Rectal smooth muscle tissue (tissue), 1 donor: Measurements from ENCODE around the gene CILP2.

Experiments
- H3K27ac ChIP-seq: one replicate; pipeline ENCODE4 v1.7.0; 2013; ENCODE audit warnings: low read depth, low read length, inconsistent platforms
- H3K27me3 ChIP-seq: one replicate; pipeline ENCODE4 v1.7.0; 2013; ENCODE audit warnings: low read length; ENCODE audit not compliant: control insufficient read depth, insufficient read depth
- H3K36me3 ChIP-seq: one replicate; pipeline ENCODE4 v1.7.0; 2013; ENCODE audit warnings: low read length; ENCODE audit not compliant: control insufficient read depth, insufficient read depth
- H3K4me1 ChIP-seq: one replicate; pipeline ENCODE4 v1.7.0; 2013; ENCODE audit warnings: low read length; ENCODE audit not compliant: control insufficient read depth, insufficient read depth
- H3K4me3 ChIP-seq: one replicate; pipeline ENCODE4 v1.7.0; 2013; ENCODE audit warnings: low read length
- H3K9ac ChIP-seq: one replicate; pipeline ENCODE4 v1.7.0; 2013; ENCODE audit warnings: low read length

The CILP2 gene

GRCh38 chr19:19537075-19538048, 703 bp upstream of the CILP2 start:
- Histone ChIP-seq H3K4me1 (peaks cover 4% of the 10 kb centered on the region), H3K4me3 (no peak overlapping the region)

GRCh38 chr19:19538785-19539166, 711 bp downstream of the CILP2 start:
- Histone ChIP-seq H3K36me3 (no peaks in the 10 kb centered on the region), H3K27ac (no peak overlapping the region), H3K9ac (no peak overlapping the region), H3K4me3 (peak overlapping the region; percentile 43), H3K4me1 (peaks cover 2% of the 10 kb centered on the region), H3K27me3 (peaks cover 34% of the 10 kb centered on the region)

More at GRCh38 chr19:19537075-19538048, 703 bp upstream of the CILP2 start:
- Histone ChIP-seq H3K36me3 (no peaks in the 10 kb centered on the region), H3K27me3 (peaks cover 28% of the 10 kb centered on the region), H3K27ac (no peak overlapping the region), H3K9ac (no peak overlapping the region)

- Histone ChIP-seq H3K27ac (no peak overlapping the region), H3K4me3 (no peak overlapping the region), H3K4me1 (peaks cover 2% of the 10 kb centered on the region), H3K9ac (no peak overlapping the region), H3K27me3 (peaks cover 34% of the 10 kb centered on the region), H3K36me3 (no peaks in the 10 kb centered on the region)
These were observed 1.6 kb downstream of the CILP2 start for GRCh38 chr19:19539698-19540063.

- Histone ChIP-seq H3K27me3 (peaks cover 34% of the 10 kb centered on the region), H3K4me3 (no peak overlapping the region), H3K36me3 (no peaks in the 10 kb centered on the region), H3K27ac (no peak overlapping the region), H3K9ac (no peak overlapping the region), H3K4me1 (peaks cover 2% of the 10 kb centered on the region)
These were observed 2.1 kb downstream of the CILP2 start for GRCh38 chr19:19540064-19540714.

GRCh38 chr19:19540715-19541515, 2.9 kb downstream of the CILP2 start:
- Histone ChIP-seq H3K36me3 (no peaks in the 10 kb centered on the region), H3K9ac (no peak overlapping the region), H3K4me3 (peak overlapping the region; percentile 36), H3K27me3 (peaks cover 34% of the 10 kb centered on the region), H3K4me1 (peaks cover 2% of the 10 kb centered on the region), H3K27ac (no peak overlapping the region)

- Histone ChIP-seq H3K4me1 (peaks cover 2% of the 10 kb centered on the region), H3K9ac (no peak overlapping the region), H3K4me3 (peak overlapping the region; percentile 36), H3K27ac (no peak overlapping the region), H3K27me3 (peaks cover 34% of the 10 kb centered on the region), H3K36me3 (no peaks in the 10 kb centered on the region)
These were observed 3.6 kb downstream of the CILP2 start for GRCh38 chr19:19541616-19542015.

- Histone ChIP-seq H3K4me3 (no peak overlapping the region), H3K27ac (no peak overlapping the region), H3K9ac (no peak overlapping the region), H3K27me3 (peaks cover 33% of the 10 kb centered on the region), H3K4me1 (peaks cover 2% of the 10 kb centered on the region), H3K36me3 (no peaks in the 10 kb centered on the region)
These were observed 4.4 kb downstream of the CILP2 start for GRCh38 chr19:19542507-19542906.

GRCh38 chr19:19543101-19543500, 5.0 kb downstream of the CILP2 start:
- no peak overlapping the region for H3K27ac ChIP-seq
- no peak overlapping the region for H3K4me3 ChIP-seq
- H3K27me3 ChIP-seq, result peaks cover 27% of the 10 kb centered on the region

GRCh38 chr19:19543640-19544039, 5.6 kb downstream of the CILP2 start:
- H3K27ac ChIP-seq, result no peak overlapping the region
- peaks cover 2% of the 10 kb centered on the region for H3K4me1 ChIP-seq
- H3K4me3 ChIP-seq, result no peak overlapping the region
- H3K9ac ChIP-seq, result no peak overlapping the region
- H3K36me3 ChIP-seq, result no peaks in the 10 kb centered on the region
- peaks cover 23% of the 10 kb centered on the region for H3K27me3 ChIP-seq

More at GRCh38 chr19:19543101-19543500, 5.0 kb downstream of the CILP2 start:
- Histone ChIP-seq H3K36me3 (no peaks in the 10 kb centered on the region), H3K4me1 (peaks cover 2% of the 10 kb centered on the region), H3K9ac (no peak overlapping the region)

- Histone ChIP-seq H3K27ac (no peak overlapping the region), H3K4me1 (no peaks in the 10 kb centered on the region), H3K4me3 (no peak overlapping the region), H3K36me3 (no peaks in the 10 kb centered on the region), H3K9ac (no peak overlapping the region), H3K27me3 (peaks cover 22% of the 10 kb centered on the region)
These were observed 6.3 kb downstream of the CILP2 start for GRCh38 chr19:19544257-19544953.

GRCh38 chr19:19544954-19545591, 7.0 kb downstream of the CILP2 start:
- Histone ChIP-seq H3K36me3 (no peaks in the 10 kb centered on the region), H3K4me3 (no peak overlapping the region), H3K9ac (no peak overlapping the region), H3K4me1 (no peaks in the 10 kb centered on the region), H3K27ac (no peak overlapping the region), H3K27me3 (peaks cover 26% of the 10 kb centered on the region)
